NCI-H446 treated with DMSO at 0.1 percent for 48 hours (cell line): ENCODE results near the gene NKX1-1.
"Not testable (repeated sequence)": the region's sequence is repeated elsewhere in the genome, so short reads cannot be mapped to it uniquely, and the experiment has no call there.

Source experiments
- DNase-seq: peaks from one replicate; lab custom pipeline; 2025; lab: John Stamatoyannopoulos, UW

The NKX1-1 gene

GRCh38 chr4:1404573-1405253 is 1.5 kb downstream of the NKX1-1 start:
- DNase-seq, result no peak

DNA sequence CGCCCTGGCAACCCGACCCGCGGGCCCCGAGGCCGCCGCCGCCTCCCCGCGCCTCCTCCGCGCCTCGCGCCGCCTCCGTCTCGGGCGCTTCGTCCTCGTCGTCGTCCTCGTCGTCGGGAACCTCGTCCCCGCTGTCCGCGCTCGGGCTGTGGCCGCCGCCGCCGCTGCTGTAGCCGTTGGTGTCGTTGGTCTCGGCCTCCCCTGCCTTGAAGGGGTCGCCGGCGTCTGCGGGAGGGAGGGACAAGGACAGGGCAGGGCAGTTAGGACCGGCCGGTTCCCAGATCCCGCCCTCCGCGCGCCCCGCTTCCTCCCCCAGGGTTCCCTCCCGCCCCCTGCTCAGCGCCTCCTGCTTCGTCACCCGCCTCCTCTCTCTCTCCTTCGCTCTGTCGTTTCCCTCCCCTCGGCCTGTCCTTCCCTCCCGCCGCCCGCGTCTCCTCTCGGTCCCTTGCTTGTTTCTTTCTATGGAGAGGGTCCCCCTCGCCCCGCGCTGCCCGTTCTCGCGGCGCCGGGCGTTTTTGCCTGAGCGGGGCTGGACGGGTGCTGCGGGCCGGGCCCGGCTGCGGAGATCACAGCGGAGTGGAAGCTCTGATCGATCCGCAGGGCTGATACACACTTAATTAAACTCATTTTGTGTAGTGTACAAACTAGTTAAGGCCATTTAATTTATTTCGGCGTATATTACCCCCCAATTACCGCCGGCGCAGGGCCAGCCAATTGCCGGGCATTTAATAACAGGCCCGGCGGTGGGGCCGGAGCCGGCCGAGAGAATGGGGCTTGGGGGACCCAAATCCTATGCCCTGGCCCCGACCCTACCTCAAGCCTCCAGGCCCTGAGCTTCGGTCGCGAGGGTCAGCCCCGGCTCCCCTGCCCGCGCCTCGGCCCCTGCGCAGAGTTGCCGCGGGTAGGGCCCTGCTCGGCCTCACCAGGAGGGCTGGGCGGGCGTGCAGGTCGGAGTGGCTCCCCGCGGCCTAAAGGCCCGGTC is 2.4 kb downstream of the NKX1-1 start:
- DNase-seq, result no peak

DNA sequence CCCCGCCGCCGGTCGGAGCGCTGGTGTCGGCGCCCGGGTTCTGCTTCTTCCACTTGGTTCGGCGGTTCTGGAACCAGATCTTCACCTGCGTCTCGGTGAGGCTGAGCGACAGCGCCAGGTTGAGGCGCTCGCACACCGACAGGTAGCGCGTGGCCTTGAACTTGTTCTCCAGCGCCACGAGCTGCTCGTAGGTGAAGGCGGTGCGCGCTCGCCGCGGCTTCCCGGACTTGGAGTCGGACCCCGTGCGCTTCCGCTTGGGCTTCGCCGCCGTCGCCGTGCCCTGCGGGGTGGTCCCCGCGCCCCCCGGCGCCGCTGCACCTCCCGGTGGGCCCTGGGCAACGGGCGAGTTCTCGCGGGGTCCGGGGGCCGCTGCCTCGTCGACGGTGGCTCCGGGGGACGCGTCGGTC is 3.1 kb downstream of the NKX1-1 start:
- no peak for DNase-seq

DNA sequence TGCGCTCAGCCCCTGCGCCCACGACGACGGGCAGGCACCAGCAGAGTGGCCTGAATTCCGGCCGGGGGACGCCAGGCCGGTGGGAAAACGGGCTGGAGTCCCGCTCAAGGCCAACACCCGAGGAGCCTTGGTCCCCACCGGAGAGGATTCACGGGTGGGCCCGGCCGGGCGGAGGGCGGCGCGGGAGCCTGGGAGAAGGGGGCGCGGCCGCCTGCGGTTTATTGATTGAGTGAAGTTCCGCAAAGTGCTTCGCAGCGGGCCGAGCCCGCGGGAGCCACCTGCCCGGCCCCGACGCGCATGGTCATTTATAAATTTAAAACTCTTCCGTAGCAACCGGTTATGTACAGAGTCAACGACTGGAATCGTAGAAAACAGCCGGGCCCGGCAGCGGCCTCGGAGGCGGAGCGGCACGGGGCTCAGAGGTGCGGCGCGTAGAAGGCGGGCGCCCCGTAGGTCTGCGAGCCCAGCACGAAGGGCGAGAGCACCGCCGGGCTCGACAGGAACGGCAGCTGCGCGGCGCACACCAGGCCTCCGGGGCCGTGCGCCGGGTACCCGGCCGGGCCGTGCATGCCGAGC is 3.6 kb downstream of the NKX1-1 start:
- DNase-seq, result no peak

DNA sequence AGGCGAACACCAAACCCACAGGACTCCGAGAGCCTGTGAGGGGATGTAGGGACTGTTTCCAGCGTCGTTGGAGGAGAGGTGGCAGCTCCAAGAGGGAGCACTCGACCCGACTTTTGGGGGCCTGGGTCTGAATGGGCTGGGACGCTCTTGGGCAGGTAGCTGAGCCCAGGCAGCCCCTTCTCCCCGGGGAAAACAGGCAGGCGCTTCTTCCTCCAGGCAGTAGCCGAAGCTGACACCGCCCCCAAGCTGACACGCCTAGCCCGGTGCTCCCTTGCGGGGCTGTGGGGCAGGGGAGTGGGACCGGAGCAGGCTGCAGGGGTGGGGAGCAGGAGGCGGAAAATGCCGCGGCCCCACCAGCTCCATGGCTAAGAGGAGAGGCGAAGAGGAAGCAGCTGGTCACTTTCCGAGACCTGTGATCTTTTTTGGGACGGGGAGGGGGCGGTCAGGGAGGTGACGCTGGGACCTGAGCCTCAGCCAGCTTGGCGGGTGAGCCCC is 4.2 kb downstream of the NKX1-1 start:
- no peak for DNase-seq

GRCh38 chr4:1401409-1402020 is 4.7 kb downstream of the NKX1-1 start:
- DNase-seq, result no peak

- DNase-seq, result no peak
Measured at GRCh38 chr4:1400831-1401408, 5.3 kb downstream of the NKX1-1 start.

GRCh38 chr4:1400191-1400805 is 5.9 kb downstream of the NKX1-1 start:
- DNase-seq, result no peak

GRCh38 chr4:1399508-1400190 is 6.6 kb downstream of the NKX1-1 start:
- DNase-seq, result no peak

GRCh38 chr4:1398681-1399507 is 7.3 kb downstream of the NKX1-1 start:
- no peak for DNase-seq

- no peak for DNase-seq
Measured at GRCh38 chr4:1396806-1397455, 9.3 kb downstream of the NKX1-1 start.

DNA sequence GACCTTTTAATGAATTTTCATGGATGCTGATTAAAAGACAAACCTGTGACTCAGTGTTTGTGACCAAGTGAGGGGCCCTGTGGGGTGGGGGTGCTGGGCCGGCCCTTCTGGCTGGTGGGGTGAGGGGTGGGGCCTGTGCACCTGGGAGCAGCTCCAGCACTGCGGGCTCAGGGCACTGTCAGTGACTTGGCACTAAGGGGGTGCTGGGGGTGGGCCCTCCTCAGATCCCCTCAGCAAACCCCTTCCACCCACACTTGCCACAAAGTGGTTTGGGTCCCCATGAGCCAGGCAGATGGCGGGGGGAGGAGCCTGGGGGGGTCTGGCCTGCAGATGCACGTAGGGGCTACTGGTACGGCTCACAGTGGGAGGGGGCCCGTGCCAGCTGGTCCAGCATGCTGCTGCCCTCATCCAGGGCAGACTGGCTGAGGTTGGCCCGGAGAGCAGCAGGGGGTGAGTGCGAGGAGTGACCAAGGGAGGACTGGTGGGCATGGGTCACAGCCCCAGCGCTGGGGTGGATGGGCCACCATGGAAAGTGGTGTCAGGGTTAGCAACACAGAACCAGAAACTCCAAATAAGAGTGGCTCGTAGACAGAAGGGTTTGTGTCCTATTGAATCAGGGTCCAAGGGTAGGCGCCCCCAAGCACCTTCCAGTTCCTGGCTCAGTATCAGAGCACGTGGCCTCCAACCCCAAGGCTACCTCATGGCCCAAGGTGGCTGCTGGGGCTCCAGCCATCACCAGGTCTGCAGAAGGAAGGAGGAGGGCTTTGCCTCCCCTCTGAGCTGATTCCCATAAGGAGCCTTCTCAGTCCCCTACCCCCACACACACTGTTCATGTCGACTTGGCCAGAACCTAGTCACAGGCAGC is 10.1 kb downstream of the NKX1-1 start:
- no peak for DNase-seq

DNA sequence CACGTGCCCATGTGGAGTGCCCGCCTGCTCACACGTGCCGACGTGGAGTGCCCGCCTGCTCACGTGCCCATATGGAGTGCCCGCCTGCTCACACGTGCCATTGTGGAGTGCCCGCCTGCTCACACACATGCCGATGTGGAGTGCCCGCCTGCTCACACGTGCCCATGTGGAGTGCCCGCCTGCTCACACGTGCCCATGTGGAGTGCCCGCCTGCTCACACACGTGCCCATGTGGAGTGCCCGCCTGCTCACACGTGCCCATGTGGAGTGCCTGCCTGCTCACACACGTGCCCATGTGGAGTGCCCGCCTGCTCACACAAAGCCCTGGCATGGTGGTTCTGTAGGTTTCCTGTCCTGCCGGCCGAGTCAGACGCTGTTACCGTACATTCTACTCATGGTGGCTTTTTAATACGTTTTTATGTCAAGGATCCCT is 10.8 kb downstream of the NKX1-1 start:
- not testable (repeated sequence) for DNase-seq

GRCh38 chr4:1394554-1395388 is 11.5 kb downstream of the NKX1-1 start:
- DNase-seq, result not testable (repeated sequence)

- no peak for DNase-seq
Measured at GRCh38 chr4:1393866-1394265, 12.4 kb downstream of the NKX1-1 start.

- not testable (repeated sequence) for DNase-seq
Measured at GRCh38 chr4:1393363-1393762, 12.9 kb downstream of the NKX1-1 start.
